Breast epithelium (tissue), 3 donors: ENCODE data around the gene BACE2.

Experiments used
- POLR2A ChIP-seq: fragments of 450-650 bp; IDR thresholded peaks from one replicate; pipeline ENCODE4 v1.6.1; 2016; ENCODE audit warnings: antibody characterized with exemption, mild to moderate bottlenecking, moderate library complexity
- TF ChIP-seq, protein P1 (sequence below), 3 donors: fragments of 450-650 bp; IDR thresholded peaks; one replicate each; pipeline ENCODE4 v1.5.1; 2016 to 2017; ENCODE audit warnings: antibody characterized with exemption in 3 of 3, mild to moderate bottlenecking in 3 of 3, moderate library complexity in 3 of 3

DNA sequence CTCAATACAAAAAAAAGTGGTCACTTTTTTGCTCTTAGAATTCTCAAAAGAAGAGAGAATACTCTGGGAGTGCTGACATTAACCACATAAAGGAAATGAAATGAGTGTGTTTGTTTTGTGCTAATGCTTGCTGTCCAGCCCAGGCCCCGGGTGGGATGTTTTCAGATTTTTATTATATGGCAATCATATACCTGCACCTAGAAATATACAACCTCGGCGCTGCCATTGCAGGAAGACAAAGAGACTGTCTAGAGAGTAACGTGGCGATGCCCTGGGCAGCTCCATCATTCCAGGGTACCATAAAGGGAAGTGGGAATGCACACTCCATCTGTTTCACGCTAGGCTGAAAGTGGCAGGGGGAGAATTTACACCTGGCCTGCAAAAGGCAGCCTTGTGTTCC, 7.1 kb downstream of the BACE2 start:
- TF ChIP-seq, protein P1, sequence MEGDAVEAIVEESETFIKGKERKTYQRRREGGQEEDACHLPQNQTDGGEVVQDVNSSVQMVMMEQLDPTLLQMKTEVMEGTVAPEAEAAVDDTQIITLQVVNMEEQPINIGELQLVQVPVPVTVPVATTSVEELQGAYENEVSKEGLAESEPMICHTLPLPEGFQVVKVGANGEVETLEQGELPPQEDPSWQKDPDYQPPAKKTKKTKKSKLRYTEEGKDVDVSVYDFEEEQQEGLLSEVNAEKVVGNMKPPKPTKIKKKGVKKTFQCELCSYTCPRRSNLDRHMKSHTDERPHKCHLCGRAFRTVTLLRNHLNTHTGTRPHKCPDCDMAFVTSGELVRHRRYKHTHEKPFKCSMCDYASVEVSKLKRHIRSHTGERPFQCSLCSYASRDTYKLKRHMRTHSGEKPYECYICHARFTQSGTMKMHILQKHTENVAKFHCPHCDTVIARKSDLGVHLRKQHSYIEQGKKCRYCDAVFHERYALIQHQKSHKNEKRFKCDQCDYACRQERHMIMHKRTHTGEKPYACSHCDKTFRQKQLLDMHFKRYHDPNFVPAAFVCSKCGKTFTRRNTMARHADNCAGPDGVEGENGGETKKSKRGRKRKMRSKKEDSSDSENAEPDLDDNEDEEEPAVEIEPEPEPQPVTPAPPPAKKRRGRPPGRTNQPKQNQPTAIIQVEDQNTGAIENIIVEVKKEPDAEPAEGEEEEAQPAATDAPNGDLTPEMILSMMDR (IDR thresholded peaks at IDR 0.05) = no peak
- no peak for TF ChIP-seq POLR2A
